RWPE1 (cell line): ENCODE results near the gene MTFR1L.
A peak's percentile ranks its signal among the peaks of the same experiment; 100 is the strongest.
"Not testable (repeated sequence)": the region's sequence is repeated elsewhere in the genome, so short reads cannot be mapped to it uniquely, and the experiment has no call there.

Source experiments
- CTCF ChIA-PET: fragments of 350-600 bp; sonication (Branson Sonifier 250); formaldehyde crosslinking; extraction: SDS; loops from one replicate; lab custom pipeline; 2021; lab: Yijun Ruan, JAX
- POLR2A ChIA-PET: fragments of 400-600 bp; formaldehyde crosslinking; extraction: SDS; loops from one replicate; lab custom pipeline; 2020; ENCODE audit warnings: antibody characterized with exemption; ENCODE audit not compliant: low non-redundant PET; lab: Yijun Ruan, JAX
- DNase-seq: peaks from one replicate; pipeline ENCODE4 v3.0.0; 2012; ENCODE audit warnings: low spot score
- H3K27ac ChIP-seq: fragments of 450-650 bp; 2 replicates; pipeline ENCODE4 v1.5.1; 2017
- CTCF ChIP-seq: fragments of 450-650 bp; conservative IDR thresholded peaks from 2 replicates; pipeline ENCODE4 v1.5.1; 2017; ENCODE audit warnings: low read depth, mild to moderate bottlenecking

MTFR1L gene

DNA sequence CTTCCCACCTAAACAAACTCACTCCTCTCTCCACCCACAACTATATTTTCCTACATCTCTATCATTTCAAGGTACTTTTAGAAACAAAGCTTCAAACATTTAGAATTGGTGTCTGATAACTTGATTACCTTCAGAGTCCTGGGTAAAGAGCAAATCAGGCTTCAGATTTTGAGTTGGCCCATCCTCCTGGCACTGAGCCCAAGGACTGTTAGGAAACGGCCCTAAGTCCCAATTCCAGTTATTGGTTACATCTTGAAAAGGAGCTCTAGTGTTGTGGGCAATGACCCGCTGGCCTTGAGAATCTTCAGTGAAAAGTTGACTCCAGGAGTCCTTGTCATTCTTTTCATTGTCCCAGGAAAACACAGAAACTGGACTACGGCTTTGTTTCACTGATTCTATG is 15.1 kb downstream of the MTFR1L start:
- no peak for TF ChIP-seq CTCF

GRCh38 chr1:25836695-25837094 is 16.9 kb downstream of the MTFR1L start:
- CTCF ChIA-PET = interaction anchor here (0.6 to 1.0 kb wide), 4 partner anchors 8 to 316 kb away, joined by 3 read pairs; no protein-coding TSS in a partner anchor
- no peak for DNase-seq
- POLR2A ChIA-PET = no interaction called here
- no peak overlapping the region for H3K27ac ChIP-seq
- TF ChIP-seq CTCF = no peak

More for the DNA sequence above, 15.1 kb downstream of the MTFR1L start:
- ChIA-PET POLR2A (no interaction called here), CTCF (interaction anchor here (0.6 kb wide), 1 partner anchor 347 kb away, joined by 4 read pairs; no protein-coding TSS in a partner anchor)
- no peak overlapping the region for H3K27ac ChIP-seq
- DNase-seq = no peak

DNA sequence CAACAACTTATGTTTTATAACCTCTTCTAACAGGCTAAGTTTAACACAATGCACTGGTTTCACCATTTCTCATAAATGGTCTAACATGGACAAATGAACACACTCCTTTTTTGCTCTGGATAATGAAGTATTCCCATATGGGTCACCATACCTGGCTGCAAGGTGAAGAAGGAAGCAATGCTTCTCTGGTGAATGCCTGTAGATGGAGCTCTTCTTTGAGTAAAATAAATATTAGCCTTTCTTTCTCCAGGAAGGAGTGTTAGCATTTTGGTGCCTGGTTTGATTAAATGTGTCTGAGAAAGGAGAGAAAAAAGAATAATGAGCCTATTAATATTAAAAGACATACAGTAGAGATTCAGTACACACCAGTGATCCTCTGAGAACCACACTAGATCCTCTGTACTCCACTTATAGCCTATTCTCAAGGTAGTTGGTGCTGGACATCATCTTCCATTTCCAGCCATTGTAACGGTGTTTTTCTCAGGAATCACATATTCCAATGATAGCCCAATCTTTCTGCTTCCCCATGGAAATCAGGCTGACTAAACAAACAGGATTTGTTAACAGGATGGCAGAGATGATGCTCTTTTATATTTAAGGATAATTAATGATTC is 17.6 kb downstream of the MTFR1L start:
- peak; percentile 62 for TF ChIP-seq CTCF
- peak; percentile 42 for DNase-seq
- no peak overlapping the region for H3K27ac ChIP-seq
- POLR2A ChIA-PET = interaction anchor here (0.7 kb wide), 1 partner anchor 38 kb away, joined by 3 read pairs; the partner anchor contains the start of gene PAQR7
- CTCF ChIA-PET = interaction anchor here (0.6 to 1.0 kb wide), 6 partner anchors 9 to 844 kb away, joined by 3 to 5 read pairs (median 3); no protein-coding TSS in a partner anchor

DNA sequence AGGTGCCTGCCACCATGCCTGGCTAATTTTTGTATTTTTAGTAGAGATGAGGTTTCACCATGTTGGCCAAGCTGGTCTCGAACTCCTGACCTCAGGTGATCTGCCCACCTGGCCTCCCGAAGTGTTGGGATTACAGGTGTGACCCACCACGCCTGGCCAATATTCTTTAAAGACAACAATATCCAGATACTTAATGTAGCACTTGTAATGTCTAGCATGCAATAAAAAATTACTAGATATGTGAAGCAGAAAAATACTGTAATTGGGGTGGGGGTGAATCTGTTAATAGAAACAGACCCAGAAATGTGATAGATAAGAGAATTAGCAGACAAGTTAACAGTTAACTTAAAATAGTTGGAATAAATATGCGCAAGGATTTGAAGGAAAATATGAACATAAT is 20.1 kb downstream of the MTFR1L start:
- DNase-seq, POLR2A ChIA-PET, H3K27ac ChIP-seq: not testable (repeated sequence)
- CTCF ChIA-PET = interaction anchor here (0.7 to 0.8 kb wide), 3 partner anchors 56 to 384 kb away, joined by 3 to 5 read pairs (median 4); no protein-coding TSS in a partner anchor

GRCh38 chr1:25843483-25843882 is 23.7 kb downstream of the MTFR1L start:
- ChIA-PET POLR2A (no interaction called here), CTCF (no interaction called here)
- DNase-seq = no peak
- H3K27ac ChIP-seq = no peak overlapping the region
- TF ChIP-seq CTCF = no peak

- H3K27ac ChIP-seq = no peak overlapping the region
- DNase-seq = no peak
- CTCF ChIA-PET = no interaction called here
- POLR2A ChIA-PET = interaction anchor here (0.6 kb wide), 1 partner anchor 45 kb away, joined by 5 read pairs; no protein-coding TSS in a partner anchor
- TF ChIP-seq CTCF = no peak
These were observed 25.0 kb downstream of the MTFR1L start for GRCh38 chr1:25844536-25845337.
